Gastrocnemius medialis (tissue), 4 donors: ENCODE measurements around the gene TTC3.

ENCODE experiments used
- CTCF ChIP-seq, 5 experiments: fragments of 450-650 bp in 3 of 5; fragments of 200-600 bp in 2 of 5; sonication (generic) in 2 of 5; IDR thresholded peaks in 4 of 5; conservative IDR thresholded peaks in 1 of 5; 1 replicate in 4 of 5; 2 replicates in 1 of 5; pipeline ENCODE4 v1.5.1; 2016 to 2019; ENCODE audit warnings: antibody characterized with exemption in 5 of 5, mild to moderate bottlenecking in 3 of 5, moderate library complexity in 3 of 5
- POLR2A ChIP-seq, 2 donors: fragments of 450-650 bp; IDR thresholded peaks; one replicate each; pipeline ENCODE4 v1.6.1; 2017; ENCODE audit warnings: antibody characterized with exemption in 2 of 2, mild to moderate bottlenecking in 2 of 2, moderate library complexity in 2 of 2

- TF ChIP-seq POLR2A (IDR thresholded peaks at IDR 0.05), result no peak
- no peak for TF ChIP-seq CTCF (IDR thresholded peaks at IDR 0.05 in 4 of 5, conservative IDR thresholded peaks at IDR 0.05 in 1 of 5)
Measured at GRCh38 chr21:37045556-37045955, 27.5 kb upstream of the TTC3 start.
